ENCODE results near the gene CAMSAP1. TPM values are rescaled to one million over a fixed set of nuclear protein-coding genes. Genes with fewer than 3 reads are reported as not detected.

Gene CAMSAP1
- total RNA-seq, 4 donors from 2014 or later = 11.8 to 23.4 (median 19.9) TPM

DNA sequence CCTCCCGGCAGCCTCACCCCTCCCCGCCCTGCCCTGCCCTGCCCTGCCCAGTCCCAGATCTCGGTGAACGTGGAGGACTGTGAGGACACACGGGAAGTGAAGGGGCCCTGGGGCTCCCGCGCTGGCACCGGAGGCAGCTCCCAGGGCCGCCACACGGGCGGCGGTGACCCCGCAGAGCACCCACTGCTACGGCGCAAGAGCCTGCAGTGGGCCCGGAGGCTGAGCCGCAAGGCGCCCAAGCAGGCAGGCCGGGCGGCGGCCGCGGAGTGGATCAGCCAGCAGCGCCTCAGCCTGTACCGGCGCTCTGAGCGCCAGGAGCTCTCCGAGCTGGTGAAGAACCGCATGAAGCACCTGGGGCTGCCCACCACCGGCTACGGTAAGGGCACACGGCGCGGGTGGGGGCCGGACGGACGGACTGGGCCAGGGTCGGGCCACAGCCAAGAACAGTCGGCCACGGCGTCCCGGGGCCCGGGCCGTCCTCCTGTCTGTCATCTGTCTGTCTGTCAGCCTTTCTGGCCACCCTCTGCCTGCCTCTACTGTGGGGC lies 121.1 kb downstream of the CAMSAP1 start:
- no peak for DNase-seq
- Histone ChIP-seq H3K4me1 (no peaks in the 10 kb centered on the region), H3K4me3 (replicated peaks in 1 of 3) (no peak overlapping the region), H3K27ac (no peak overlapping the region), H3K36me3 (no peaks in the 10 kb centered on the region), H3K27me3 (no peaks in the 10 kb centered on the region), H3K9me3 (no peaks in the 10 kb centered on the region)
- 90 to 100% methylated on average over 1 to 31 of the region's 44 CpGs for WGBS, 2 donors
- TF ChIP-seq, protein P1, sequence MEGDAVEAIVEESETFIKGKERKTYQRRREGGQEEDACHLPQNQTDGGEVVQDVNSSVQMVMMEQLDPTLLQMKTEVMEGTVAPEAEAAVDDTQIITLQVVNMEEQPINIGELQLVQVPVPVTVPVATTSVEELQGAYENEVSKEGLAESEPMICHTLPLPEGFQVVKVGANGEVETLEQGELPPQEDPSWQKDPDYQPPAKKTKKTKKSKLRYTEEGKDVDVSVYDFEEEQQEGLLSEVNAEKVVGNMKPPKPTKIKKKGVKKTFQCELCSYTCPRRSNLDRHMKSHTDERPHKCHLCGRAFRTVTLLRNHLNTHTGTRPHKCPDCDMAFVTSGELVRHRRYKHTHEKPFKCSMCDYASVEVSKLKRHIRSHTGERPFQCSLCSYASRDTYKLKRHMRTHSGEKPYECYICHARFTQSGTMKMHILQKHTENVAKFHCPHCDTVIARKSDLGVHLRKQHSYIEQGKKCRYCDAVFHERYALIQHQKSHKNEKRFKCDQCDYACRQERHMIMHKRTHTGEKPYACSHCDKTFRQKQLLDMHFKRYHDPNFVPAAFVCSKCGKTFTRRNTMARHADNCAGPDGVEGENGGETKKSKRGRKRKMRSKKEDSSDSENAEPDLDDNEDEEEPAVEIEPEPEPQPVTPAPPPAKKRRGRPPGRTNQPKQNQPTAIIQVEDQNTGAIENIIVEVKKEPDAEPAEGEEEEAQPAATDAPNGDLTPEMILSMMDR (IDR thresholded peaks at IDR 0.05) = no peak
- TF ChIP-seq POLR2A (IDR thresholded peaks at IDR 0.05) = no peak
- intact Hi-C loops (cut with DNase I) = no loop called here

DNA sequence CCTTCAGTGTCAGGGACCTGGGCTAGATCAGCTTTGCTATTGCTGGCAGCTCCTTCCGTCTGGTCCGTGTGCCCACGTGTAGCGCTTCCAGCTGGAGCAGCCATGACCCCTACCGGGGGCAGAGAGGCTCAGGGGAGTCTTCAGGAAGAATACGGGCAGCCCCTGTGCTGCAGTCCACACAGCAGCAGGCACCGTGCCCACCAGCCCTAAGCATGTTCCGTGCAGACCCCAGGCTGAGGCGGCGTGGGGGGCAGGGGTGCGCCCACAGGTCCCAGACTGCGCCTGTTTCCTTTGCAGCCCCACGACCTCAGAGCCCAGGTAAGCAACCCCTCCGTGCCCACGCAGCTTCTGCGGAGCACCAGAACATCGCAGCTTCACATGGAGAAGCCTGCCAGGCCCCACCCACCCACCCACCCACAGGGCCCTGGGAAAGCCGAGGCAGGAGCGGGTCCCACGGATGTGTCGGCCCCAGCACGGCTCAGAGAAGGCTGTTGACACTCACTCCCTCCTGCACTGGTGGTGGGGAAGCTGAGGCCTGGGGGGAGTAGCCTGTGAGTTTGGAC lies 122.3 kb downstream of the CAMSAP1 start:
- TF ChIP-seq POLR2A (IDR thresholded peaks at IDR 0.05) = no peak
- TF ChIP-seq, protein P1 (IDR thresholded peaks at IDR 0.05) = no peak
- Histone ChIP-seq H3K36me3 (no peaks in the 10 kb centered on the region), H3K4me3 (replicated peaks in 1 of 3) (no peak overlapping the region), H3K4me1 (no peaks in the 10 kb centered on the region), H3K27me3 (no peaks in the 10 kb centered on the region), H3K9me3 (no peaks in the 10 kb centered on the region), H3K27ac (no peak overlapping the region)
- intact Hi-C loops (cut with DNase I) = no loop called here
- 53 to 73% methylated on average over 3 to 6 of the region's 22 CpGs for WGBS, 2 donors
- no peak for DNase-seq

DNA sequence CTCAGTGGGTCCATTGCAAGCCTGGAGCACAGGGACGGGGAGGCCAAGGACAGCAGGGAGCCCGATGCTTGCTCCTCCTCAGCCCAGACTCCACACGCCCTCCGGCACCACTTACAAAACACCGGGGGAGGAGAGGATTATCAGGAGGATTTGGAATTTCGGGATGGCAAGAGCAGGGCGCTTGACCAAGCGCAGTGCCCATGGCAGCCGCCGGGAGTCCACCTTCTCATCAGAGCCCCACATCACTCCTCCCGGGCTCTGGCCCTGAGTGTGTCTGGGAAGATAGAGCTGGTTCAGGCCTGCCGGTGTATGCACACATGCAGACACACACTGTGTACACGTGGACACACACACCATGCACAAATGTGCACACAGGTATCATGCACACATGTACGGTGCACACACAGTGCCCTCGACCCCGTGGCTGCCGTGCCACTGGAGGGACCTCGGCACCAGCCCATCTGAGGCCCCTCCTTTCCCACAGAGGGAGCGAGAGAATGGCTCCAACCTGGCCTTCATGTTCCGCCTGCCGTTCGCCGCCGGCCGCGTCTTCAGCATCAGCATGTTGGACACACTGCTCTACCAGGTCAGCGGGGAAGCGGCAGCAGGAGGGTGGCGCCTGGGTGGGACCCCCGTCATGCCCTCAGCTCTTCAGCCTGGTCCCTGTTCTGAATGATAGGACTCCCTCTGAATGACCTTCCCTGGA lies 123.7 kb downstream of the CAMSAP1 start:
- intact Hi-C loops (cut with DNase I) = no loop called here
- Histone ChIP-seq H3K36me3 (no peaks in the 10 kb centered on the region), H3K4me3 (replicated peaks in 1 of 3) (no peak overlapping the region), H3K4me1 (no peaks in the 10 kb centered on the region), H3K27me3 (no peaks in the 10 kb centered on the region), H3K9me3 (no peaks in the 10 kb centered on the region), H3K27ac (no peak overlapping the region)
- DNase-seq = no peak
- TF ChIP-seq, protein P1 (IDR thresholded peaks at IDR 0.05) = no peak
- no peak for TF ChIP-seq POLR2A (IDR thresholded peaks at IDR 0.05)
- 84 to 88% methylated on average over 27 to 28 of the region's 30 CpGs for WGBS, 2 donors

DNA sequence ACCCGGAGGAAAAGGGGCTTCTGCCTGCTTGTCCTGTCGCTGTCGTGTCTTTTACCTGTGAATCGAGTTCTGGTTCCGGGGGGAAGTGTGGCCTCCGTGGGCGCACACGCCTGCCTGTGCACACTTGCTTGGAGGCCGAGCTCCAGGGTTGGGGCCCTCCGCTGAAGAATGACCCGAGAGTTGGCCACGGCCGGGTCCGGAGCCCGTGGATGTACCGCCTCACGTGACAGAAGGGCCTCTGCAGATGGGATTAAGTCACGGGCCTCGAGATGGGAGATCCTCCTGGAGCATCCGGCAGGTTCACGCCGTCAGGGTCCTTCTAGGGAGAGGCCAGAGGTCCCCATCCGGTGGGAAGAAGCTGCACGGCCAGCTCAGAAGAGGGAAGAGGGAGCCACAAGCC lies 124.4 kb downstream of the CAMSAP1 start:
- Histone ChIP-seq H3K27me3 (no peaks in the 10 kb centered on the region), H3K27ac (no peak overlapping the region), H3K36me3 (no peaks in the 10 kb centered on the region), H3K4me3 (replicated peaks in 1 of 3) (no peak overlapping the region), H3K4me1 (no peaks in the 10 kb centered on the region), H3K9me3 (no peaks in the 10 kb centered on the region)
- WGBS, 2 donors = 87 to 89% methylated on average over 21 to 22 of the region's 24 CpGs
- no peak for DNase-seq
- TF ChIP-seq, protein P1 (IDR thresholded peaks at IDR 0.05) = no peak
- no peak for TF ChIP-seq POLR2A (IDR thresholded peaks at IDR 0.05)
- intact Hi-C loops (cut with DNase I) = no loop called here

DNA sequence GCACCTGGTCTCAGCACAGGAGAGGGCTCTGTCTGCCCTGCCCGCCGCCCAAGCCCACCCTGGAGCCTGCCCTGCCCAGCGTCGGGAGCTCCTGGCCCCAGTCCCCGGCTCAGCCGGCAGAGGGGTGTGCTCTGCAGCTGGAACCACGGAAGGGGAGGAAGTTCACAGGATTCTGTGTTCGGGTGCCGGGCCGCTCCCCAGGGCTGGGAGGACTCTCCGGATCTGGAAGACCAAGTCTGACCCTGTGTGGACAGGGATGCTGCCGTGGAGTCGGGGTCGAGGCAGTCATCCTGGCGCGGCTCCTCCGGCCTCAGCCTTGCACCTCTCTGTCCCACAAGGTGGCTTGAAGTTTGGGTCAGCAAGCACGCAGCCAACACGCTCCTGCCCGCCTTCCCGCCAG lies 126.7 kb downstream of the CAMSAP1 start:
- no peak for DNase-seq
- H3K27ac ChIP-seq = no peak overlapping the region
- H3K4me1 ChIP-seq = no peaks in the 10 kb centered on the region
- TF ChIP-seq, protein P1 (IDR thresholded peaks at IDR 0.05) = no peak
- no peak for TF ChIP-seq POLR2A (IDR thresholded peaks at IDR 0.05)
- WGBS, 2 donors = 75 to 92% methylated on average over 12 to 17 of the region's 21 CpGs
- H3K36me3 ChIP-seq = no peaks in the 10 kb centered on the region
- H3K4me3 ChIP-seq (replicated peaks in 1 of 3) = no peak overlapping the region
- H3K9me3 ChIP-seq = no peaks in the 10 kb centered on the region
- intact Hi-C loops (cut with DNase I) = no loop called here
- H3K27me3 ChIP-seq = no peaks in the 10 kb centered on the region
